ENCODE data around the gene MLST8. TPM values are rescaled to one million over a fixed set of nuclear protein-coding genes. Genes with fewer than 3 reads are reported as not detected.

The MLST8 gene
- total and polyA plus RNA-seq, 2 donors (not counting 1 experiment from before 2014, with no cell fraction given): 36.1 to 112 TPM

GRCh38 chr16:2175454-2175853 lies 29.8 kb upstream of the MLST8 start:
- no peak overlapping the region for H3K27ac Mint-ChIP-seq
- H3K79me2 ChIP-seq (ENCODE audit: control insufficient read depth, insufficient read depth, low read length): peaks cover 6% of the 10 kb centered on the region
- H3K4me3 Mint-ChIP-seq: no peak overlapping the region
- H3K4me1 ChIP-seq (ENCODE audit: control insufficient read depth in 2 of 2, insufficient read depth in 2 of 2, low read length in 2 of 2): no peaks in the 10 kb centered on the region
- intact Hi-C loops (cut with micrococcal nuclease): no loop called here
- H3K4me2 ChIP-seq (replicated peaks; ENCODE audit: low read depth, low read length, poor library complexity, severe bottlenecking): no peak overlapping the region
- no peak overlapping the region for H2AFZ ChIP-seq (ENCODE audit: insufficient read depth, low read depth, low read length, poor library complexity, severe bottlenecking)
- H4K20me1 ChIP-seq (ENCODE audit: control insufficient read depth, insufficient read depth, low read length, poor library complexity, severe bottlenecking): no peaks in the 10 kb centered on the region
- no peak overlapping the region for H3K9ac ChIP-seq (ENCODE audit: low read length)
- no peaks in the 10 kb centered on the region for H3K4me1 Mint-ChIP-seq
- CTCF ChIA-PET: no interaction called here
- no peaks in the 10 kb centered on the region for H3K9me3 Mint-ChIP-seq (ENCODE audit: insufficient read depth)
- no peaks in the 10 kb centered on the region for H3K27me3 ChIP-seq (replicated peaks in 1 of 4; ENCODE audit: control extremely low read depth in 1 of 4, control insufficient read depth in 3 of 4, insufficient read depth in 4 of 4, low read length in 3 of 4)
- TF ChIP-seq EZH2 (IDR thresholded peaks at IDR 0.05; ENCODE audit: borderline replicate concordance, insufficient read depth, low read depth, low read length, poor library complexity, severe bottlenecking) (no peak), CTCF (IDR thresholded peaks at IDR 0.05) (no peak)
- H3K4me3 ChIP-seq (ENCODE audit: control extremely low read depth in 1 of 5, extremely low read depth in 1 of 5, insufficient read depth in 1 of 5, low read depth in 2 of 5, low read length in 4 of 5): no peak overlapping the region
- POLR2A ChIA-PET: interaction anchor here (0.6 kb wide), 1 partner anchor 30 kb away, joined by 6 read pairs; the partner anchor contains the start of gene MLST8
- DNase-seq (no peak), ATAC-seq (ENCODE audit: low read depth) (no peak)
- WGBS (ENCODE audit: insufficient coverage): 98% methylated on average over 10 of the region's 10 CpGs
- H3K36me3 ChIP-seq (replicated peaks in 1 of 2; ENCODE audit: control extremely low read depth in 1 of 2, control insufficient read depth in 1 of 2, extremely low read depth in 1 of 2, insufficient read depth in 2 of 2, low read length in 1 of 2): peaks cover 0 to 28% of the 10 kb centered on the region in 2 experiments
- no peaks in the 10 kb centered on the region for H3K9me3 ChIP-seq (ENCODE audit: control extremely low read depth in 1 of 3, control insufficient read depth in 2 of 3, insufficient read depth in 1 of 3, low read length in 2 of 3)
- no peak overlapping the region for H3K27ac ChIP-seq (ENCODE audit: low read length in 2 of 2)
- no peaks in the 10 kb centered on the region for H3K27me3 Mint-ChIP-seq

GRCh38 chr16:2176047-2176446 lies 29.2 kb upstream of the MLST8 start:
- ATAC-seq (ENCODE audit: low read depth): no peak
- no peak for DNase-seq
- H3K9me3 Mint-ChIP-seq (ENCODE audit: insufficient read depth): no peaks in the 10 kb centered on the region
- Histone ChIP-seq H3K4me2 (replicated peaks; ENCODE audit: low read depth, low read length, poor library complexity, severe bottlenecking) (no peak overlapping the region), H3K36me3 (replicated peaks in 1 of 2; ENCODE audit: control extremely low read depth in 1 of 2, control insufficient read depth in 1 of 2, extremely low read depth in 1 of 2, insufficient read depth in 2 of 2, low read length in 1 of 2) (peaks cover 0 to 28% of the 10 kb centered on the region in 2 experiments), H3K9ac (ENCODE audit: low read length) (no peak overlapping the region), H3K4me1 (ENCODE audit: control insufficient read depth in 2 of 2, insufficient read depth in 2 of 2, low read length in 2 of 2) (no peaks in the 10 kb centered on the region), H2AFZ (ENCODE audit: insufficient read depth, low read depth, low read length, poor library complexity, severe bottlenecking) (no peak overlapping the region), H3K27me3 (replicated peaks in 1 of 4; ENCODE audit: control extremely low read depth in 1 of 4, control insufficient read depth in 3 of 4, insufficient read depth in 4 of 4, low read length in 3 of 4) (no peaks in the 10 kb centered on the region), H3K79me2 (ENCODE audit: control insufficient read depth, insufficient read depth, low read length) (peaks cover 6% of the 10 kb centered on the region), H3K4me3 (ENCODE audit: control extremely low read depth in 1 of 5, extremely low read depth in 1 of 5, insufficient read depth in 1 of 5, low read depth in 2 of 5, low read length in 4 of 5) (no peak overlapping the region), H4K20me1 (ENCODE audit: control insufficient read depth, insufficient read depth, low read length, poor library complexity, severe bottlenecking) (no peaks in the 10 kb centered on the region), H3K9me3 (ENCODE audit: control extremely low read depth in 1 of 3, control insufficient read depth in 2 of 3, insufficient read depth in 1 of 3, low read length in 2 of 3) (no peaks in the 10 kb centered on the region), H3K27ac (ENCODE audit: low read length in 2 of 2) (no peak overlapping the region)
- H3K4me3 Mint-ChIP-seq: no peak overlapping the region
- no peaks in the 10 kb centered on the region for H3K4me1 Mint-ChIP-seq
- H3K27ac Mint-ChIP-seq: no peak overlapping the region
- POLR2A ChIA-PET: no interaction called here
- H3K27me3 Mint-ChIP-seq: no peaks in the 10 kb centered on the region
- WGBS (ENCODE audit: insufficient coverage): over 99% methylated on average over 23 of the region's 23 CpGs
- CTCF ChIA-PET: no interaction called here
- TF ChIP-seq EZH2 (IDR thresholded peaks at IDR 0.05; ENCODE audit: borderline replicate concordance, insufficient read depth, low read depth, low read length, poor library complexity, severe bottlenecking): no peak
- no peak for TF ChIP-seq CTCF (IDR thresholded peaks at IDR 0.05)
- intact Hi-C loops (cut with micrococcal nuclease): no loop called here

All from B cell (primary cell).